ENCODE results near the gene GRID1. TPM values are rescaled to one million over a fixed set of nuclear protein-coding genes. Genes with fewer than 3 reads are reported as not detected.

The GRID1 gene
- polyA plus RNA-seq, 12 donors = 3.0 to 7.0 (median 4.9) TPM; not detected in 2

DNA sequence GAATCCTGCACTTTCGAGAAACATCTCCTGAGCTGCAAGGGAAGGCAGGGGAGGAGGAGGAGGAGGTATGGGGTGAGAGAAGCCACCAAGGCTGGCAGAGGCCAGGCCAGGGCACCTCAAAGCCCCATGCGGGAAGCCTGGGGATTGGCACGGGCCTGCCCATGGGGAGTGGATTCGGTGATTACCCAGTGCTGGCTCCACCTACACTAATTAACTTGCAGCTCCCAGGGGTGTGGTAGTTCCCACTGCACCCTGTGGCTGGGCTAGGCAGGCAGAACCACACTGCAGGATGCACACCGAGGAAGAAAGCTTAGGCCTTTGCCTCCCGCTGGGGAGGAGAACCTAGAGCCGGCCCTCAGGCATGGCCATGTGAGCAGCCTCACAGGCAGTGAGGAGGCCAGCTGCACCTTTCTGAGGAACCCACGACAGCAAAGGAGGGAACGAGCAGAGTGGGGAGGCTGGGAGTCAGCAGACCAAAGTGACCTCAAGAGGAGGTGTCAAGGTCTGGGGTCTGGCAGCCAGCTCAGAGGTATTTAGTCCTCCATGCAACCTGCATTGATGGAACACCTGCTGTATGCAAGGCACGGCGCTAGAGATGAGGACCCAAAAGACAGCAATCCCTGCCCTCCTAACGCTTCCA lies 27.2 kb downstream of the GRID1 start:
- no peak for DNase-seq

DNA sequence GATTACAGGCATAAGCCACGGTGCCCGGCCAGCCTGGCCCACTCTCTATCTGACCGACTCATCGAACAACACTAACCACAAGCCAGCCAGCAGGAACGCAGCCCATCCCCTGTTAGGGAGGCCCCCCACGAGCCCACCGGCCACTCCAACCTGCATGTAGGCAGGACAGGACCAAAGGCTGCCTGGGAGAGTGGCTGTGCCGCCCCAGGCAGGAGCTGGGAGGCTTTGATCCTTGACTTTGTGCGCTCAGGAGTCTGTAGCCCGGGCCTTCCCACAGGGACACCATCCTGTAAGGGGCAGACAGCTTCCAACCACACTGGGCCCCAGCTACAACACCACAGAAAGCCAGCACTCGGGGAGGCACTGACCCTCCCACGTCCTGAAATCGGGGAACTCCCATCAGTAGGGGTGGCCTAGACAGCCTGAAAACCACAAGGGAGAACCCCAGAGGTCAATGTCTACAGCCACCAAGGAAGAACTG lies 29.4 kb downstream of the GRID1 start:
- DNase-seq = no peak

GRCh38 chr10:86336341-86336740 lies 30.3 kb downstream of the GRID1 start:
- DNase-seq = no peak

- DNase-seq = no peak
These were observed 30.8 kb downstream of the GRID1 start for GRCh38 chr10:86335831-86336230.

DNA sequence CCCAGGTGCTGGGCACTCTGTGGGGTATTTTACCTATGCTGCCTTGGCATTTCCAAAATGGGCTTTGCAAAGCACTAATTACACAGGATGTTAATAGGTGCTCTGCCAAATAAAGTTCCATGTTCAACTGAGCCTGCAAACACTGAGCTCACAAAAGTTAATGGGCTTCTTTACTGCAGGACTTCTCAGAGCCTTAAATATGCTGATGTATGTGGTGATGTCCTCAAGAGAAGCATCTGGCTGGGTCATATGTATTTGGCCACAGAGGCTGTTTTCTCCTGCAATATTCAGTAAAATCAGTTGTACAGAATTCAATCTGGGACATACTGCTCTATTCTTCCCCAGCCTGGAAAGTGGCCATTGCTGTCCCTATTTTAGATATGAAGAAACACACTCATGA lies 31.3 kb downstream of the GRID1 start:
- no peak for DNase-seq

- DNase-seq = no peak
These were observed 32.0 kb downstream of the GRID1 start for GRCh38 chr10:86334488-86335085.

- no peak for DNase-seq
These were observed 32.6 kb downstream of the GRID1 start for GRCh38 chr10:86333826-86334487.

GRCh38 chr10:86331861-86332260 lies 34.7 kb downstream of the GRID1 start:
- no peak for DNase-seq

DNA sequence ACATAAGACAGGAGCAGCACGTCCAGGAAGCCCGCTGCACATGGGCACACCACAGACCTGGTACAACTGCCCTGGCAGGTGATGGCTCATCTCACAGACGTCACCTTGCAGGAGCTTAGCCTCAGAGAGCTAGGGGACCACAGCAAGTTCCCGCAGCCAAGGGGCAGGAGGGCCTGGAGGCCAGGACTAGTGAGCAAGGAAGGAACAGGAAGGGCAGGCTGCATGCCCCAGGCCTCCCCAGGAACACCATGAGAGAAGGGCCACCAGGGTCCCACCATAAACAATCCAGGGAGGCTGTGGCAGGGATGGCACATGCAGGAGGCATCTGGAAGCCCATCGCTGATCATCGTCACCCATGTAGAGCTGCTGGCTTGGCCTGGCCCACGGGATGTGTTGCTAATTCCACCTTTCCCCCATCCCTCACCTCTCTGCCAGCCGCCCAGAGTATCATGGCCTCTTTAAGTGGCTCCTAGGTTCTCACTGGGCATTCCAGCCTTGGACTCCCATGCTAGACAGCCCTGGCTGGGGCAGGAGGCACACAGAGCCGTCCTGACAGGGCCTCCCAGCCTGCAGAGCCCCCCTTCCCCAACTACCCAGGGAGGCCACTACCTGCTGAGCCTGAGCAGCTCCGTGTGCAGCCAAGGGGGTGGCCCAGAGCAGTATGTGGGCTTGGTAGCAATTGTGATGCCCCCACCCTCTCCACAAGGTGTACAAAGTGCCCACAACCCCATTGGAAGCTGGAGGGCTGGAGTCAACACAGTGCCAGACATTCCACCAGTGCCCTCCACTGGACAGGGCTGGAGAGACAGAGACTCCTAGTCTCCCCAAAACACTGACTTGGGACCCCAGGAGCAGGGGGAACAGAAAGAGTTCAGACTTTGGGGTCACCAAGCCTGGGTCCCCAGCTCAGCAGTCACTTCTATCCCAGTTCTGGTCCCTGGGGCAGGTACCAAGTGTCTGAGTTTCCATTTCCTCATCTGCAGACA lies 35.5 kb downstream of the GRID1 start:
- DNase-seq = no peak

- DNase-seq = no peak
These were observed 36.5 kb downstream of the GRID1 start for GRCh38 chr10:86329896-86330680.

GRCh38 chr10:86329093-86329710 lies 37.4 kb downstream of the GRID1 start:
- no peak for DNase-seq

DNA sequence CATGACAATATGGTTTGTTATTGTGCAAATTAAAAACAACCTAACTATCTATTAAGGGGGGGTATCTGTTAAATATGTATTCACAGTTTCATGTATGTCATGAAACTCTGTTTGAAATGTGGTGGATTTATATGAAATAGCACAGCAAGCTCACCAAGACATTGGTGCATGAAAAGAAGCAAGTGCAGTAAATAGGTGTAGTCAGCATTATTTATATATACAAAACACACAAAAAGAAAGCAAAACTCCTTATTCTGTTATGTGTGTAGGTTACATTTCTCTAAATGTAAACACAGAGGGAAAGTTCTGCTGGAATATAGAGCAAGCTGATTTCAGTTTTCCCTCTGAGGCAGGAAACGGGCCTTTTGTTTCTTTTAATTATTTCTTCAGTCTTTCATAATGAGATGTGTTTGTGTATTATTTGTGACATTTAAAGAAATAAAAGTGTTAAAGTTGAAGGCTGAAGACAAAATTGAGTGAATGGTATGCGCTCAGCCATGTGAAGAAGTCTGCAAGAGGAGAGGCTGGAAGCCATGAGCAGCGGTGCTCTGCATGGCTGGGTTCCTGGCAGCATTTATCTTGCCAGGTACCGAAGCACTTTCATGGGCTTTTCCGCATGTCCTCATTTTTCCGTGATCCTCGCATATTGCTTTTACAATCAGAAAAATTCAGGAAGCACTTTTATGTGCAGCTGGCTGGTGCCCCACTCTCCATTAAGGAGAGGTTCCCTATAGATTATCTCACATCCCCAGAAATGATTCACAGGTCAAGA lies 38.5 kb downstream of the GRID1 start:
- DNase-seq = no peak

GRCh38 chr10:86325158-86325557 lies 41.4 kb downstream of the GRID1 start:
- DNase-seq = no peak

DNA sequence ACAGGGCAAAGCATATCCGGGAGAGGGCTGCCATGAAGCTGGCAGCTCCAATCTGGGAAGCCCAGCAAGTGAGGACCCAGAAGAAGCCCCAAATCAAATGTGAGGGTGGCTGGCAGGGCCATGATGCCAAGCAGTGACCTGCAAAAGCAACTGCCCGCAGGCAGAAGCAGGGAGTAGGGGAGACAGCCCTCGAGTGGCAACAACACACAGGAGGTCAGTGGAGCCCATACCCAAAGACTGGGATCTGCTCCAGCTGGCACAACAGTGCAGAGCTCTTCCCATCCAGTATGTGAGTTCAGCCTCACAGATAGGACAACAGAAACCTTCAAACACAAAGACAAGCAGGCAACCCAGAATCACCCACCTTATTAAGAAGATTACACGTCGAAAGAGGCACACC lies 45.0 kb downstream of the GRID1 start:
- no peak for DNase-seq

GRCh38 chr10:86319676-86320075 lies 46.9 kb downstream of the GRID1 start:
- no peak for DNase-seq

DNA sequence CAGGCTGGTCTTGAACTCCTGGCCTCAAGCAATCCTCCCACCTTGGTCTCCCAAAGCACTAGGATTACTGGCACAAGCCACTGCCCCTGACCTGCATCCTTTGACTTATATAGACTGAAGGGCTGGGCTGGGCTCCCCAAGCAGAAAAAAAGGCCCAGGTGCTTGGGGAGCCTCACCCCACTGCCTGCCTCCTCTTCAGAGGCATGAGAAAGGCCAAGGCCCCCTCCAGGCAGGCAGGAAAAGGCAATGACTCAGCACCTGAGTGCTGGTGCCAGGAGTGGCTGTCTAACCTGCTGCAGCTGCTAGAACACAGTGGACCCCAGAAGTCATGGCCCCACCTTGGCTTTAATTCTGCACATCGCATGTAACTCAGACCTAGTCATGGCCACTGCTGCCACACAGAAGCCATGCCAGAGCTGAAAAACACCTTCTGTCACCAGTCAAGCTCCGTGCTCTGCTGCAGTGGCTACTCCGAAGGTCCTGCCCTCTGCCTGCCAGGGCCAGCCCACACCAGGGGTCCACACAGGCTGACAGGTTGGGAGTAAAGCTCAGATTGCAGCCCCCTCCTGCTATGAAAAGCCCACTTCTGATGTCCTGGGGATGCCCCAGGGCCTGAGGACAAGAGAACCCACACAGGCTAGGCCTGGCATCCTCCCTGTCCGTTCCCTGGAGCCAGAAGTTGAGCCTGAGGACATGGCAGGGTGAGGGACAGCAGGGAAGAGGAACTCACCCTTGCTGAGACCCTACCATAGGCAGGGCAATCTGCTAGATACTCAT lies 48.5 kb downstream of the GRID1 start:
- DNase-seq = no peak

- no peak for DNase-seq
These were observed 49.6 kb downstream of the GRID1 start for GRCh38 chr10:86316990-86317389.

DNA sequence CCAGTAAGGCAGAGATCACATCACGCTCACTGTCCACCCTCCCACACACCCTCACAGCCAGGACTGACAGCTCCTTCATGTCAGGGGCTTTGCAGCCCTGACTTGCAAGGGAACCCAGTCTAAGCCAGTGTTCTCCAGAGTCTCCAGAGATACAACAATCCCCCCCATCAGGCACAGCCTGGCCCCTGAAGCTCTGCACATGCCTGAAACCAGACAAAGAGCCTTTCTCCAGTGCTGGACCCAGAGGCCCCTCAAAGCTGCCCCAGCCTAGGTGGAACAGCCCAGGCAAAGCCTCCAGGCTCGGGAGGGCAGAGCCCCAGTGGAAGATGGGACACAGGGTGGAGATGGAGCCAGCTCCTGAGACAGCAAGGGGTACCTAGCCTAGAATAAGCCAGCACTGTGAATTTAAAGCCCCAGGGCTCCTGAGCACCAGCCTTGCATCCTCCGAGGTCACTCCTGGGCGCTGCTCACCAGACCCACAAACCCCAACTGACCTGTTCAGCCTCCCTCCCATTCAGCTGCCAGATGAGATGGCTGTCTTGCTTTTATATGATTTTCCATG lies 50.2 kb downstream of the GRID1 start:
- no peak for DNase-seq

DNA sequence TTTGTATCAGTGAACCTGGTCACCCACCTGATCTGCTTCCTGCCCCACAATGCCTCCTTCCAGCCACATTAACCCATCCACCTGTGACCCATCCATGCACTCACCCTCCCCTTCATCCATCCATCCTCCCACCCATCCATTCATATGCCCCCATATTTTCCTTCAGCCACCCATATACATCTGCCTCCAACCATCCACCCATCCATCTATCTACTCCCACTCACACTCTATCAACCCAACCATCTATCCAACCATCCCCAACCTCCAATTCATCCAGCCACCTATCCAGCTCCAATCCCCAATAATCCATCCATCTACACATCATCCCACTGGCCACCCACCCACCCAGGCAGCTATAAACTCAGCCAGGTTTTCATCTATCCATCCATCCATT lies 51.0 kb downstream of the GRID1 start:
- no peak for DNase-seq
